GM10248 (cell line): ENCODE results near the gene TRO.

Source experiments
- CTCF ChIA-PET: fragments of 300-600 bp; sonication (Branson Sonifier 250); formaldehyde crosslinking; extraction: SDS; loops from one replicate; lab custom pipeline; 2021; ENCODE audit warnings: antibody characterized with exemption; lab: Yijun Ruan, JAX
- POLR2A ChIA-PET: fragments of 350-650 bp; sonication (Branson Sonifier 250); formaldehyde crosslinking; extraction: SDS; loops from one replicate; lab custom pipeline; 2020; ENCODE audit warnings: antibody characterized with exemption; lab: Yijun Ruan, JAX
- DNase-seq: peaks from one replicate; pipeline ENCODE4 v3.0.0; 2012; ENCODE audit errors: extremely low spot score
- CTCF ChIP-seq: IDR thresholded peaks from 2 replicates; pipeline ENCODE4 v1.5.1; 2012; ENCODE audit warnings: mild to moderate bottlenecking, low read depth; ENCODE audit errors: extremely low read depth, missing control alignments, control extremely low read depth

TRO gene

GRCh38 chrX:54933150-54933826, 12.7 kb downstream of the TRO start:
- ChIA-PET POLR2A (no interaction called here), CTCF (no interaction called here)
- no peak for DNase-seq
- no peak for TF ChIP-seq CTCF

- TF ChIP-seq CTCF: no peak
- CTCF ChIA-PET: no interaction called here
- POLR2A ChIA-PET: no interaction called here
- no peak for DNase-seq
These were observed 13.4 kb downstream of the TRO start for GRCh38 chrX:54934058-54934457.

- TF ChIP-seq CTCF: no peak
- POLR2A ChIA-PET: no interaction called here
- CTCF ChIA-PET: no interaction called here
- DNase-seq: no peak
These were observed 14.3 kb downstream of the TRO start for GRCh38 chrX:54934890-54935289.

GRCh38 chrX:54935306-54935705, 14.7 kb downstream of the TRO start:
- TF ChIP-seq CTCF: no peak
- ChIA-PET CTCF (no interaction called here), POLR2A (no interaction called here)
- no peak for DNase-seq

- TF ChIP-seq CTCF: no peak
- ChIA-PET POLR2A (no interaction called here), CTCF (no interaction called here)
- DNase-seq: no peak
These were observed 16.8 kb downstream of the TRO start for GRCh38 chrX:54937416-54937815.

GRCh38 chrX:54944816-54945215, 24.2 kb downstream of the TRO start:
- ChIA-PET CTCF (interaction anchor here (3.4 kb wide), 1 partner anchor 9 kb away, joined by 11 read pairs; no protein-coding TSS in a partner anchor), POLR2A (no interaction called here)
- TF ChIP-seq CTCF: no peak
- no peak for DNase-seq
